GM23338 (cell line): ENCODE results near the gene HSPB2. TPM values are rescaled to one million over a fixed set of nuclear protein-coding genes. Genes with fewer than 3 reads are reported as not detected.

Experiments used
- ATAC-seq: fragments of 200-7000 bp; cut with Tn5 transposase; 3 replicates; pipeline ENCODE4 v1.9.1; 2020
- DNase-seq: peaks from one replicate; pipeline ENCODE4 v3.0.0-alpha.2; 2015; ENCODE audit warnings: low spot score
- H2AFZ ChIP-seq: fragments of 200-600 bp; sonication (generic); 2 replicates; pipeline ENCODE4 v1.8.0; 2016; ENCODE audit warnings: antibody characterized with exemption, mild to moderate bottlenecking, moderate library complexity
- H3F3A ChIP-seq: fragments of 200-600 bp; sonication (generic); replicated peaks from 2 replicates; pipeline ENCODE4 v1.8.0; 2017; ENCODE audit warnings: antibody characterized with exemption, mixed run types, low read depth
- H3K27ac ChIP-seq: fragments of 200-600 bp; sonication (generic); 2 replicates; pipeline ENCODE4 v1.6.1; 2016; ENCODE audit warnings: low read depth
- H3K27me3 ChIP-seq: fragments of 200-600 bp; sonication (generic); 2 replicates; pipeline ENCODE4 v1.8.0; 2016; ENCODE audit warnings: mild to moderate bottlenecking, mixed run types, moderate library complexity; ENCODE audit not compliant: insufficient read depth
- H3K36me3 ChIP-seq: fragments of 200-600 bp; sonication (generic); 2 replicates; pipeline ENCODE4 v1.8.0; 2016; ENCODE audit warnings: mild to moderate bottlenecking; ENCODE audit not compliant: insufficient read depth
- H3K4me1 ChIP-seq: fragments of 200-600 bp; sonication (generic); 2 replicates; pipeline ENCODE4 v1.8.0; 2016; ENCODE audit warnings: mild to moderate bottlenecking, moderate library complexity; ENCODE audit not compliant: insufficient read depth
- H3K4me2 ChIP-seq: fragments of 200-600 bp; sonication (generic); 2 replicates; pipeline ENCODE4 v1.7.1; 2017; ENCODE audit warnings: mixed run types
- H3K4me3 ChIP-seq: fragments of 200-600 bp; sonication (generic); 2 replicates; pipeline ENCODE4 v1.6.1; 2016; ENCODE audit warnings: mixed run types
- H3K79me2 ChIP-seq: fragments of 200-600 bp; sonication (generic); replicated peaks from 2 replicates; pipeline ENCODE4 v1.8.0; 2017; ENCODE audit warnings: mild to moderate bottlenecking; ENCODE audit not compliant: insufficient read depth
- H3K9me2 ChIP-seq: fragments of 200-600 bp; sonication (generic); 2 replicates; pipeline ENCODE4 v1.8.0; 2017; ENCODE audit not compliant: insufficient read depth
- H4K20me1 ChIP-seq: fragments of 200-600 bp; sonication (generic); replicated peaks from 2 replicates; pipeline ENCODE4 v1.8.0; 2017; ENCODE audit warnings: mild to moderate bottlenecking; ENCODE audit not compliant: insufficient read depth
- H3K27ac Mint-ChIP-seq: 2 replicates; pipeline ENCODE4 v1.8.0; 2020; ENCODE audit warnings: inconsistent platforms, mild to moderate bottlenecking, moderate library complexity, mixed read lengths
- H3K27me3 Mint-ChIP-seq: 3 replicates; pipeline ENCODE4 v1.8.0; 2022; ENCODE audit warnings: low read depth, mild to moderate bottlenecking, moderate library complexity, mixed read lengths, inconsistent platforms; ENCODE audit not compliant: insufficient read depth, poor library complexity
- H3K36me3 Mint-ChIP-seq: 3 replicates; pipeline ENCODE4 v1.8.0; 2021; ENCODE audit warnings: low read depth, mild to moderate bottlenecking, inconsistent platforms, moderate library complexity, mixed read lengths
- H3K4me1 Mint-ChIP-seq: 3 replicates; pipeline ENCODE4 v1.8.0; 2020; ENCODE audit warnings: mild to moderate bottlenecking, inconsistent platforms, mixed read lengths
- H3K4me3 Mint-ChIP-seq: 3 replicates; pipeline ENCODE4 v1.8.0; 2021; ENCODE audit warnings: moderate library complexity, mild to moderate bottlenecking, inconsistent platforms, mixed read lengths
- H3K9me3 Mint-ChIP-seq: 3 replicates; pipeline ENCODE4 v1.8.0; 2020; ENCODE audit warnings: moderate library complexity, mild to moderate bottlenecking, inconsistent platforms, mixed read lengths
- CREB1 ChIP-seq: fragments of 250-450 bp; sonication (Bioruptor Pico); IDR thresholded peaks from 2 replicates; pipeline ENCODE4 v1.5.0; 2020; ENCODE audit warnings: low read depth, mild to moderate bottlenecking, moderate library complexity
- EZH2 ChIP-seq: fragments of 200-600 bp; sonication (generic); IDR thresholded peaks from one replicate; pipeline ENCODE4 v1.8.0; 2017; ENCODE audit warnings: antibody characterized with exemption, mild to moderate bottlenecking, low read depth; ENCODE audit not compliant: unreplicated experiment
- JUNB ChIP-seq: IDR thresholded peaks from one replicate; pipeline ENCODE4 v1.6.1; 2016; ENCODE audit warnings: antibody characterized with exemption; ENCODE audit not compliant: unreplicated experiment
- NANOG ChIP-seq: IDR thresholded peaks from 2 replicates; pipeline ENCODE4 v1.6.1; 2016; ENCODE audit warnings: antibody characterized with exemption, borderline replicate concordance
- POLR2AphosphoS5 ChIP-seq: IDR thresholded peaks from 2 replicates; pipeline ENCODE4 v1.6.1; 2016; ENCODE audit warnings: antibody characterized with exemption, low read depth
- STAT1 ChIP-seq: IDR thresholded peaks from one replicate; pipeline ENCODE4 v1.6.1; 2016; ENCODE audit warnings: antibody characterized with exemption; ENCODE audit not compliant: unreplicated experiment
- ZNF114 ChIP-seq: fragments of 250-450 bp; sonication (Bioruptor Pico); IDR thresholded peaks from 2 replicates; pipeline ENCODE4 v1.5.0; 2020; ENCODE audit warnings: mild to moderate bottlenecking, moderate library complexity
- ZNF331 ChIP-seq: fragments of 250-450 bp; sonication (Bioruptor Pico); IDR thresholded peaks from 2 replicates; pipeline ENCODE4 v1.5.0; 2020; ENCODE audit warnings: low read depth, mild to moderate bottlenecking, moderate library complexity
- polyA plus RNA-seq: library from polyadenylated mRNA; unstranded; fragments of >200 nt; fragmentation: Nextera tagmentation; extraction: Ambion mirVana; gene quantifications from 2 replicates; pipeline ENCODE4 v1.2.1, GENCODE V29; 2016
- total RNA-seq: library from RNA; depleted of rRNA; stranded (reverse); fragments of >200 nt; shearing (Covaris generic); gene quantifications from 2 replicates; pipeline ENCODE4 v1.2.3, GENCODE V29; 2014
- TF ChIP-seq, protein P1 (sequence below): IDR thresholded peaks from one replicate; pipeline ENCODE4 v1.6.1; 2018; ENCODE audit warnings: antibody characterized with exemption; ENCODE audit not compliant: unreplicated experiment
- TF ChIP-seq, protein P2 (sequence below): fragments of 250-450 bp; sonication (Bioruptor Pico); IDR thresholded peaks from 2 replicates; pipeline ENCODE4 v1.5.0; 2020; ENCODE audit warnings: mild to moderate bottlenecking, moderate library complexity

Gene HSPB2
- total and polyA plus RNA-seq, 2 experiments from 2014 or later, result 1.0 to 2.6 TPM

DNA sequence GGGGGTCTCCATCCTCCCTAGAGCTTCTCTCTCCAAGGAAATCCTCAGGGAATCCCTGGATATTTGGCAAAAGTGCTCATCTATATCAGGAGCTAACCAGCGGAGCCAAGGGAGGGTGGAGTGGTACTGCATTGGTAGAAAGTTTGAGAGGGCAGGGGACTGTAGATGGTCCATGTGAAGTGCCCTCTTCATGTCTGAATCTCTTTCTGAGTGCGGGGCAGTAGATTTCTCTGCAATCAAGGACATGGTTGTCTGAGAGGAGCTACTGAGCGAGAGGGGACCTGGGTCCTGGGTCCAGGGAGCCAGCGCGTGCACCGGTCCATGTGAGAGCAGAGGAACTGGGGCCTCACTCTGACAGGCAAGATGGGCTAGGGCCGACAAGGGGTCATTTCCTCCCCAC is 25.3 kb downstream of the HSPB2 start:
- H3K36me3 ChIP-seq, result no peaks in the 10 kb centered on the region
- peaks cover 5% of the 10 kb centered on the region for H3K27me3 Mint-ChIP-seq
- peaks cover 14% of the 10 kb centered on the region; the same call in 1 of the 2 replicates for H3F3A ChIP-seq
- peak overlapping the region; percentile 81 for H3K4me3 Mint-ChIP-seq
- TF ChIP-seq JUNB, result no peak
- peak overlapping the region; percentile 92 for H3K4me2 ChIP-seq
- H3K4me1 ChIP-seq, result peaks cover 38% of the 10 kb centered on the region
- H2AFZ ChIP-seq, result peak overlapping the region; percentile 95
- H3K9me3 Mint-ChIP-seq, result no peaks in the 10 kb centered on the region; the same call in 2 of the 3 replicates
- H3K27ac ChIP-seq, result peak overlapping the region; percentile 80
- no peaks in the 10 kb centered on the region for H4K20me1 ChIP-seq
- peak overlapping the region; percentile 83 for H3K4me3 ChIP-seq
- H3K9me2 ChIP-seq, result no peaks in the 10 kb centered on the region
- H3K27ac Mint-ChIP-seq, result no peak overlapping the region
- ATAC-seq (peak; percentile 16), DNase-seq (peak; percentile 36)
- H3K79me2 ChIP-seq, result peaks cover 17% of the 10 kb centered on the region; the same call in 1 of the 2 replicates
- H3K4me1 Mint-ChIP-seq, result peaks cover 42% of the 10 kb centered on the region
- H3K36me3 Mint-ChIP-seq, result no peaks in the 10 kb centered on the region; the same call in 2 of the 3 replicates
- no peaks in the 10 kb centered on the region for H3K27me3 ChIP-seq

DNA sequence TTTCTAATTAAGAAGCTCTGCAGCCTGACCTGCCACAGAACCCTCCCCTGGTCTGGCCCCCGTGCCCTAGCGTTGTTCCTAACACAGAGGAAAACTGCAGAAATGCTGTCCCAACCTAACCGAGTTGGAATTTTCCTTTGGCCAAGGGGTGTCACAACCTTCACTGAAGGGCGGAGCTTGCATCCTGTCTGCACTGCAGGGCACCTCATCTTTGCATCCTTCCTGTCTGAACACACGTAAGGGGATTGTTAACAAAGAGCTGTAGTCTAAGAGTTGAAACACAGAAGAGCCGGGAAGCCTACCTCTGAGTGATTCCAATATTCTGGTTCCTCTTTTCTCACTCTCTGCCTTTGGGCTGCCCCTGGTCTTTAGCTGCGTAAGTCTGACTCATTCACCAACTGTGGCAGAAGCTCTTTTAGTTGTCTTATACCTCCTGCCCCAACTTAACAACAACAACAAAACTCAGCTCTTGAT is 26.2 kb downstream of the HSPB2 start:
- H3K9me2 ChIP-seq, result no peaks in the 10 kb centered on the region
- H3K27me3 ChIP-seq, result no peaks in the 10 kb centered on the region
- H3F3A ChIP-seq, result peaks cover 14% of the 10 kb centered on the region; the same call in 1 of the 2 replicates
- peak overlapping the region; percentile 61; the same call in 1 of the 2 replicates for H3K27ac ChIP-seq
- H4K20me1 ChIP-seq, result no peaks in the 10 kb centered on the region
- H2AFZ ChIP-seq, result no peak overlapping the region
- peaks cover 5% of the 10 kb centered on the region for H3K27me3 Mint-ChIP-seq
- H3K4me3 ChIP-seq, result peak overlapping the region; percentile 83
- DNase-seq (peak; percentile 79), ATAC-seq (peak; percentile 18)
- H3K4me2 ChIP-seq, result peak overlapping the region; percentile 92
- no peak overlapping the region; the same call in 1 of the 2 replicates for H3K27ac Mint-ChIP-seq
- no peaks in the 10 kb centered on the region; the same call in 2 of the 3 replicates for H3K9me3 Mint-ChIP-seq
- no peaks in the 10 kb centered on the region for H3K36me3 ChIP-seq
- peaks cover 17% of the 10 kb centered on the region; the same call in 1 of the 2 replicates for H3K79me2 ChIP-seq
- peaks cover 38% of the 10 kb centered on the region for H3K4me1 ChIP-seq
- no peaks in the 10 kb centered on the region; the same call in 2 of the 3 replicates for H3K36me3 Mint-ChIP-seq
- H3K4me3 Mint-ChIP-seq, result peak overlapping the region; percentile 81
- H3K4me1 Mint-ChIP-seq, result peaks cover 43% of the 10 kb centered on the region
- TF ChIP-seq POLR2AphosphoS5 (no peak), STAT1 (no peak), NANOG (no peak), ZNF114 (CRISPR knock-in tag) (no peak), JUNB (no peak), ZNF331 (CRISPR knock-in tag) (no peak), CREB1 (no peak), EZH2 (no peak)
- TF ChIP-seq, protein P1, sequence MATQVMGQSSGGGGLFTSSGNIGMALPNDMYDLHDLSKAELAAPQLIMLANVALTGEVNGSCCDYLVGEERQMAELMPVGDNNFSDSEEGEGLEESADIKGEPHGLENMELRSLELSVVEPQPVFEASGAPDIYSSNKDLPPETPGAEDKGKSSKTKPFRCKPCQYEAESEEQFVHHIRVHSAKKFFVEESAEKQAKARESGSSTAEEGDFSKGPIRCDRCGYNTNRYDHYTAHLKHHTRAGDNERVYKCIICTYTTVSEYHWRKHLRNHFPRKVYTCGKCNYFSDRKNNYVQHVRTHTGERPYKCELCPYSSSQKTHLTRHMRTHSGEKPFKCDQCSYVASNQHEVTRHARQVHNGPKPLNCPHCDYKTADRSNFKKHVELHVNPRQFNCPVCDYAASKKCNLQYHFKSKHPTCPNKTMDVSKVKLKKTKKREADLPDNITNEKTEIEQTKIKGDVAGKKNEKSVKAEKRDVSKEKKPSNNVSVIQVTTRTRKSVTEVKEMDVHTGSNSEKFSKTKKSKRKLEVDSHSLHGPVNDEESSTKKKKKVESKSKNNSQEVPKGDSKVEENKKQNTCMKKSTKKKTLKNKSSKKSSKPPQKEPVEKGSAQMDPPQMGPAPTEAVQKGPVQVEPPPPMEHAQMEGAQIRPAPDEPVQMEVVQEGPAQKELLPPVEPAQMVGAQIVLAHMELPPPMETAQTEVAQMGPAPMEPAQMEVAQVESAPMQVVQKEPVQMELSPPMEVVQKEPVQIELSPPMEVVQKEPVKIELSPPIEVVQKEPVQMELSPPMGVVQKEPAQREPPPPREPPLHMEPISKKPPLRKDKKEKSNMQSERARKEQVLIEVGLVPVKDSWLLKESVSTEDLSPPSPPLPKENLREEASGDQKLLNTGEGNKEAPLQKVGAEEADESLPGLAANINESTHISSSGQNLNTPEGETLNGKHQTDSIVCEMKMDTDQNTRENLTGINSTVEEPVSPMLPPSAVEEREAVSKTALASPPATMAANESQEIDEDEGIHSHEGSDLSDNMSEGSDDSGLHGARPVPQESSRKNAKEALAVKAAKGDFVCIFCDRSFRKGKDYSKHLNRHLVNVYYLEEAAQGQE, result no peak
- TF ChIP-seq, protein P2, sequence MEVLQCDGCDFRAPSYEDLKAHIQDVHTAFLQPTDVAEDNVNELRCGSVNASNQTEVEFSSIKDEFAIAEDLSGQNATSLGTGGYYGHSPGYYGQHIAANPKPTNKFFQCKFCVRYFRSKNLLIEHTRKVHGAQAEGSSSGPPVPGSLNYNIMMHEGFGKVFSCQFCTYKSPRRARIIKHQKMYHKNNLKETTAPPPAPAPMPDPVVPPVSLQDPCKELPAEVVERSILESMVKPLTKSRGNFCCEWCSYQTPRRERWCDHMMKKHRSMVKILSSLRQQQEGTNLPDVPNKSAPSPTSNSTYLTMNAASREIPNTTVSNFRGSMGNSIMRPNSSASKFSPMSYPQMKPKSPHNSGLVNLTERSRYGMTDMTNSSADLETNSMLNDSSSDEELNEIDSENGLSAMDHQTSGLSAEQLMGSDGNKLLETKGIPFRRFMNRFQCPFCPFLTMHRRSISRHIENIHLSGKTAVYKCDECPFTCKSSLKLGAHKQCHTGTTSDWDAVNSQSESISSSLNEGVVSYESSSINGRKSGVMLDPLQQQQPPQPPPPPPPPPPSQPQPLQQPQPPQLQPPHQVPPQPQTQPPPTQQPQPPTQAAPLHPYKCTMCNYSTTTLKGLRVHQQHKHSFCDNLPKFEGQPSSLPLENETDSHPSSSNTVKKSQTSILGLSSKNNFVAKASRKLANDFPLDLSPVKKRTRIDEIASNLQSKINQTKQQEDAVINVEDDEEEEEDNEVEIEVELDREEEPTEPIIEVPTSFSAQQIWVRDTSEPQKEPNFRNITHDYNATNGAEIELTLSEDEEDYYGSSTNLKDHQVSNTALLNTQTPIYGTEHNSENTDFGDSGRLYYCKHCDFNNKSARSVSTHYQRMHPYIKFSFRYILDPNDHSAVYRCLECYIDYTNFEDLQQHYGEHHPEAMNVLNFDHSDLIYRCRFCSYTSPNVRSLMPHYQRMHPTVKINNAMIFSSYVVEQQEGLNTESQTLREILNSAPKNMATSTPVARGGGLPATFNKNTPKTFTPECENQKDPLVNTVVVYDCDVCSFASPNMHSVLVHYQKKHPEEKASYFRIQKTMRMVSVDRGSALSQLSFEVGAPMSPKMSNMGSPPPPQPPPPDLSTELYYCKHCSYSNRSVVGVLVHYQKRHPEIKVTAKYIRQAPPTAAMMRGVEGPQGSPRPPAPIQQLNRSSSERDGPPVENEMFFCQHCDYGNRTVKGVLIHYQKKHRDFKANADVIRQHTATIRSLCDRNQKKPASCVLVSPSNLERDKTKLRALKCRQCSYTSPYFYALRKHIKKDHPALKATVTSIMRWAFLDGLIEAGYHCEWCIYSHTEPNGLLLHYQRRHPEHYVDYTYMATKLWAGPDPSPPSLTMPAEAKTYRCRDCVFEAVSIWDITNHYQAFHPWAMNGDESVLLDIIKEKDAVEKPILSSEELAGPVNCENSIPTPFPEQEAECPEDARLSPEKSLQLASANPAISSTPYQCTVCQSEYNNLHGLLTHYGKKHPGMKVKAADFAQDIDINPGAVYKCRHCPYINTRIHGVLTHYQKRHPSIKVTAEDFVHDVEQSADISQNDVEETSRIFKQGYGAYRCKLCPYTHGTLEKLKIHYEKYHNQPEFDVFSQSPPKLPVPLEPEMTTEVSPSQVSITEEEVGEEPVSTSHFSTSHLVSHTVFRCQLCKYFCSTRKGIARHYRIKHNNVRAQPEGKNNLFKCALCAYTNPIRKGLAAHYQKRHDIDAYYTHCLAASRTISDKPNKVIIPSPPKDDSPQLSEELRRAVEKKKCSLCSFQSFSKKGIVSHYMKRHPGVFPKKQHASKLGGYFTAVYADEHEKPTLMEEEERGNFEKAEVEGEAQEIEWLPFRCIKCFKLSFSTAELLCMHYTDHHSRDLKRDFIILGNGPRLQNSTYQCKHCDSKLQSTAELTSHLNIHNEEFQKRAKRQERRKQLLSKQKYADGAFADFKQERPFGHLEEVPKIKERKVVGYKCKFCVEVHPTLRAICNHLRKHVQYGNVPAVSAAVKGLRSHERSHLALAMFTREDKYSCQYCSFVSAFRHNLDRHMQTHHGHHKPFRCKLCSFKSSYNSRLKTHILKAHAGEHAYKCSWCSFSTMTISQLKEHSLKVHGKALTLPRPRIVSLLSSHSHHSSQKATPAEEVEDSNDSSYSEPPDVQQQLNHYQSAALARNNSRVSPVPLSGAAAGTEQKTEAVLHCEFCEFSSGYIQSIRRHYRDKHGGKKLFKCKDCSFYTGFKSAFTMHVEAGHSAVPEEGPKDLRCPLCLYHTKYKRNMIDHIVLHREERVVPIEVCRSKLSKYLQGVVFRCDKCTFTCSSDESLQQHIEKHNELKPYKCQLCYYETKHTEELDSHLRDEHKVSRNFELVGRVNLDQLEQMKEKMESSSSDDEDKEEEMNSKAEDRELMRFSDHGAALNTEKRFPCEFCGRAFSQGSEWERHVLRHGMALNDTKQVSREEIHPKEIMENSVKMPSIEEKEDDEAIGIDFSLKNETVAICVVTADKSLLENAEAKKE, result no peak
